HG03066 (cell line): ENCODE results near the gene KCNIP3.
"Not testable (repeated sequence)": the region's sequence is repeated elsewhere in the genome, so short reads cannot be mapped to it uniquely, and the experiment has no call there.

Experiments used
- ATAC-seq: cut with Tn5 transposase; IDR thresholded peaks from one replicate; pipeline ENCODE4 v1.9.1; 2021; ENCODE audit warnings: low read depth; ENCODE audit not compliant: unreplicated experiment

Gene KCNIP3

GRCh38 chr2:95296880-95297487 is at the start of gene KCNIP3:
KCNIP3 (plus strand) TSS chr2:95297347; CDS start chr2:95297439, 92 bp downstream.
- no peak for ATAC-seq

- ATAC-seq = no peak
Measured at GRCh38 chr2:95258271-95258670, 38.9 kb upstream of the KCNIP3 start.

GRCh38 chr2:95260028-95261023 is 36.8 kb upstream of the KCNIP3 start:
- ATAC-seq = no peak

- no peak for ATAC-seq
Measured at GRCh38 chr2:95261602-95262001, 35.5 kb upstream of the KCNIP3 start.

GRCh38 chr2:95262896-95263542 is 34.1 kb upstream of the KCNIP3 start:
- no peak for ATAC-seq

GRCh38 chr2:95264624-95265023 is 32.5 kb upstream of the KCNIP3 start:
- no peak for ATAC-seq

GRCh38 chr2:95265182-95265581 is 32.0 kb upstream of the KCNIP3 start:
- ATAC-seq = no peak

- no peak for ATAC-seq
Measured at GRCh38 chr2:95266781-95267430, 30.2 kb upstream of the KCNIP3 start.

GRCh38 chr2:95267458-95268210 is 29.5 kb upstream of the KCNIP3 start:
- ATAC-seq = no peak

- no peak for ATAC-seq
Measured at GRCh38 chr2:95268211-95269035, 28.7 kb upstream of the KCNIP3 start.

- no peak for ATAC-seq
Measured at GRCh38 chr2:95269036-95269680, 28.0 kb upstream of the KCNIP3 start.

GRCh38 chr2:95269745-95270144 is 27.4 kb upstream of the KCNIP3 start:
- ATAC-seq = not testable (repeated sequence)

- ATAC-seq = no peak
Measured at GRCh38 chr2:95270541-95271081, 26.5 kb upstream of the KCNIP3 start.

GRCh38 chr2:95271381-95271971 is 25.7 kb upstream of the KCNIP3 start:
- no peak for ATAC-seq

GRCh38 chr2:95272299-95272751 is 24.8 kb upstream of the KCNIP3 start:
- ATAC-seq = no peak

- no peak for ATAC-seq
Measured at GRCh38 chr2:95272781-95273180, 24.4 kb upstream of the KCNIP3 start.

- ATAC-seq = no peak
Measured at GRCh38 chr2:95273566-95274290, 23.4 kb upstream of the KCNIP3 start.
